HTR-8/SVneo (cell line): ENCODE results near the gene CAPN7.

Experiments used
- DNase-seq: peaks from one replicate; pipeline ENCODE4 v3.0.0; 2011; ENCODE audit warnings: low spot score, mixed read lengths; ENCODE audit not compliant: insufficient read length
- FAIRE-seq: peaks from 2 replicates; lab custom pipeline; 2011; peaks lifted over from hg19 to GRCh38; lab: Jason Lieb, UNC

Gene CAPN7

GRCh38 chr3:15291589-15292541 lies 85.8 kb downstream of the CAPN7 start:
- FAIRE-seq (no peak), DNase-seq (no peak)

- FAIRE-seq: no peak
- DNase-seq: no peak
These were observed 86.9 kb downstream of the CAPN7 start for GRCh38 chr3:15292765-15293522.

GRCh38 chr3:15294929-15295328 lies 88.9 kb downstream of the CAPN7 start:
- DNase-seq: no peak
- FAIRE-seq: no peak

GRCh38 chr3:15295506-15295905 lies 89.5 kb downstream of the CAPN7 start:
- DNase-seq (no peak), FAIRE-seq (no peak)

- FAIRE-seq (no peak), DNase-seq (no peak)
These were observed 91.7 kb downstream of the CAPN7 start for GRCh38 chr3:15297608-15298350.

GRCh38 chr3:15298504-15298903 lies 92.5 kb downstream of the CAPN7 start:
- no peak for FAIRE-seq
- DNase-seq: no peak

GRCh38 chr3:15299036-15299435 lies 93.0 kb downstream of the CAPN7 start:
- FAIRE-seq (no peak), DNase-seq (no peak)

- no peak for FAIRE-seq
- DNase-seq: peak; percentile 66
These were observed 94.5 kb downstream of the CAPN7 start for GRCh38 chr3:15300323-15301078.

- DNase-seq (no peak), FAIRE-seq (no peak)
These were observed 95.7 kb downstream of the CAPN7 start for GRCh38 chr3:15301761-15302160.
